Subcutaneous abdominal adipose tissue (tissue), 5 donors: ENCODE results near the gene KIF21B.

ENCODE experiments used
- H3K27ac ChIP-seq: one replicate; pipeline ENCODE4 v1.7.0; 2013; ENCODE audit warnings: low read depth, mild to moderate bottlenecking, inconsistent platforms, low read length, moderate library complexity
- H3K27me3 ChIP-seq, 5 donors: one replicate each; pipeline ENCODE4 v1.7.0; 2013; ENCODE audit warnings: low read length in 5 of 5, inconsistent platforms in 1 of 5; ENCODE audit not compliant: control insufficient read depth in 5 of 5, insufficient read depth in 4 of 5
- H3K36me3 ChIP-seq, 5 donors: one replicate each; pipeline ENCODE4 v1.7.0; 2013; ENCODE audit warnings: low read length in 5 of 5; ENCODE audit not compliant: control insufficient read depth in 5 of 5, insufficient read depth in 5 of 5
- H3K4me1 ChIP-seq, 5 donors: one replicate each; pipeline ENCODE4 v1.7.0; 2013; ENCODE audit warnings: low read length in 5 of 5, mild to moderate bottlenecking in 3 of 5, moderate library complexity in 1 of 5; ENCODE audit not compliant: control insufficient read depth in 5 of 5, insufficient read depth in 5 of 5
- H3K4me3 ChIP-seq, 5 donors: one replicate each; pipeline ENCODE4 v1.7.0; 2013; ENCODE audit warnings: low read length in 5 of 5, low read depth in 1 of 5
- H3K9ac ChIP-seq, 5 donors: one replicate each; pipeline ENCODE4 v1.7.0; 2013; ENCODE audit warnings: low read length in 5 of 5, mild to moderate bottlenecking in 4 of 5, moderate library complexity in 3 of 5
- H3K9me3 ChIP-seq, 5 donors: one replicate each; pipeline ENCODE4 v1.7.0; 2013; ENCODE audit warnings: low read length in 5 of 5; ENCODE audit not compliant: control insufficient read depth in 5 of 5
- donor health status: healthy.
- donor health status: healthy.
- donor health status: healthy.
- donor health status: healthy.
- donor health status: healthy.

KIF21B gene

GRCh38 chr1:201049248-201049831 lies 25.8 kb upstream of the KIF21B start:
- Histone ChIP-seq H3K27me3 (peaks cover 7 to 22% (median 14%) of the 10 kb centered on the region in 5 donors), H3K4me3 (no peak overlapping the region), H3K36me3 (no peaks in the 10 kb centered on the region), H3K9ac (no peak overlapping the region), H3K27ac (no peak overlapping the region), H3K4me1 (no peaks in the 10 kb centered on the region), H3K9me3 (no peaks in the 10 kb centered on the region)

DNA sequence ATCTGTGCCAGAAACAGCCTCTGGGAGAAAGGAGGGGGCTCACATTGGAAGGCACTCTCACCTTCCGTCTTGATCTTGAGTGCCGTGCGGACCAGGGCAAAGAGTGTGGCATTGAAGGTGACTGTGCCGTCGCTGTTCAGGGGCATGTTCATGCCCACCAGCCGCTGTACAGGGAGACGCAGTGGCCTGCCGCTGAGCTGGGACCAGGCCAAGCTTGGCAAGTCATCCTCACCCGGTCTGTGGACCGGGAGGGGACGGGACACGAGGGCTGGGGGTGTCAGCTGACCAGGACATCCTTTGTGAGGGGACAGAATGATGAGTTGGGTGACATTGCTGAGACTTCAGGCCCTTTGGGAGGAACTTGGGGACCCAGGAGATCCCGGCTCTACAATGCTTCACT lies 25.0 kb upstream of the KIF21B start:
- Histone ChIP-seq H3K9ac (no peak overlapping the region), H3K4me1 (no peaks in the 10 kb centered on the region)

DNA sequence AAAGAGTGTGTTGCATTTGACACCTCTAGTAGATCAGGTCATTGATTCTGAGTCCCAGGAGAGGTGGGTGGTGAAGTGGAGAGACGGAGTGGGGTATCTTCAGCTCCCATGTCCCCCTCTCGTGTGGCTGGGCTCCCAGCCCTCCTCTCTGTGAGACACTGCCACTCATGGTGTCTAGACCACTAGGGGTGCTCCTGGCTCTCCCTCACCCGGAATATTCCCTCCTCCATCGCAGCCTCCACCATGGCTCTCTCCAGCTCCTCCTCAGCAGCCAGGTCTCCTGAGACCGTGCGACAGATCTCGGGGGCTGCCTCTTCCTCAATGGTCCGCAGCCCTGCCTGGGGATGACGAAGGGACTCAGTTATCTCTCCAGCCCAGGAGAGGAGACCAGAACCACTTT lies 20.6 kb upstream of the KIF21B start:
- Histone ChIP-seq H3K4me1 (peaks cover 0 to 4% (median 0%) of the 10 kb centered on the region in 5 donors), H3K27me3 (peaks cover 0 to 12% (median 7%) of the 10 kb centered on the region in 5 donors), H3K9me3 (no peaks in the 10 kb centered on the region), H3K9ac (no peak overlapping the region), H3K36me3 (no peaks in the 10 kb centered on the region), H3K27ac (no peak overlapping the region), H3K4me3 (no peak overlapping the region)

More for the DNA sequence above, 25.0 kb upstream of the KIF21B start:
- no peak overlapping the region for H3K27ac ChIP-seq
- peaks cover 6 to 17% (median 15%) of the 10 kb centered on the region in 5 donors for H3K27me3 ChIP-seq
- no peaks in the 10 kb centered on the region for H3K36me3 ChIP-seq
- no peak overlapping the region for H3K4me3 ChIP-seq
- no peaks in the 10 kb centered on the region for H3K9me3 ChIP-seq

GRCh38 chr1:201042779-201043461 lies 19.4 kb upstream of the KIF21B start:
- peaks cover 0 to 4% (median 0%) of the 10 kb centered on the region in 5 donors for H3K4me1 ChIP-seq
- H3K9me3 ChIP-seq, result no peaks in the 10 kb centered on the region
- H3K27ac ChIP-seq, result no peak overlapping the region
- no peaks in the 10 kb centered on the region for H3K36me3 ChIP-seq
- H3K27me3 ChIP-seq, result peaks cover 0 to 5% (median 2%) of the 10 kb centered on the region in 5 donors
- H3K4me3 ChIP-seq, result no peak overlapping the region
- H3K9ac ChIP-seq, result no peak overlapping the region

GRCh38 chr1:201041011-201041410 lies 17.5 kb upstream of the KIF21B start:
- Histone ChIP-seq H3K9me3 (no peaks in the 10 kb centered on the region), H3K4me3 (no peak overlapping the region), H3K4me1 (peaks cover 0 to 4% (median 0%) of the 10 kb centered on the region in 5 donors), H3K27me3 (peaks cover 0 to 9% (median 4%) of the 10 kb centered on the region in 5 donors), H3K27ac (no peak overlapping the region), H3K36me3 (no peaks in the 10 kb centered on the region), H3K9ac (no peak overlapping the region)

DNA sequence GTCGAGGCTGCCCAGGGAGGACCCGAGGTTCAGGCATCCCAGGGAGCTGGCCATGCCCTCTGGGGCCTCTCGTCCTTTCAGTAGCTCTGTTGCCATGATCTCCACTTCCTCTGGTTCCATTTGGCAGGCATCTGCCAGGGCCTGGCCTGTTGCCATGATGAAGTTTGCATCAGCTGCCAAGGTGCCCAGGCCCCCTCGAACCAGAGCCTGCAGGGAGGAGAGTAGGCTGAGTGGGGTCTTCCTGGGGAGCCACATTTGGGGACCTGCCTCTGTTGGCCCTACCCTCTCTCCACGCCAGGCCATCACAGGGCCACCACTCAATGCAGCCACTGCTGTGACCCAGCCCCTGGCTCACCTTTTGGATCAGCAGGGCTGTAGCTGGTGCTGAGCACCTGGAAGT lies 16.4 kb upstream of the KIF21B start:
- peaks cover 0 to 10% (median 4%) of the 10 kb centered on the region in 5 donors for H3K27me3 ChIP-seq
- H3K9ac ChIP-seq, result no peak overlapping the region
- no peak overlapping the region for H3K4me3 ChIP-seq
- no peak overlapping the region for H3K27ac ChIP-seq
- peaks cover 0 to 4% (median 0%) of the 10 kb centered on the region in 5 donors for H3K4me1 ChIP-seq
- no peaks in the 10 kb centered on the region for H3K36me3 ChIP-seq
- no peaks in the 10 kb centered on the region for H3K9me3 ChIP-seq

GRCh38 chr1:201039418-201039817 lies 15.9 kb upstream of the KIF21B start:
- Histone ChIP-seq H3K27ac (no peak overlapping the region), H3K36me3 (no peaks in the 10 kb centered on the region), H3K9me3 (no peaks in the 10 kb centered on the region), H3K4me1 (peaks cover 0 to 4% (median 0%) of the 10 kb centered on the region in 5 donors), H3K27me3 (peaks cover 0 to 10% (median 4%) of the 10 kb centered on the region in 5 donors), H3K4me3 (no peak overlapping the region), H3K9ac (no peak overlapping the region)

DNA sequence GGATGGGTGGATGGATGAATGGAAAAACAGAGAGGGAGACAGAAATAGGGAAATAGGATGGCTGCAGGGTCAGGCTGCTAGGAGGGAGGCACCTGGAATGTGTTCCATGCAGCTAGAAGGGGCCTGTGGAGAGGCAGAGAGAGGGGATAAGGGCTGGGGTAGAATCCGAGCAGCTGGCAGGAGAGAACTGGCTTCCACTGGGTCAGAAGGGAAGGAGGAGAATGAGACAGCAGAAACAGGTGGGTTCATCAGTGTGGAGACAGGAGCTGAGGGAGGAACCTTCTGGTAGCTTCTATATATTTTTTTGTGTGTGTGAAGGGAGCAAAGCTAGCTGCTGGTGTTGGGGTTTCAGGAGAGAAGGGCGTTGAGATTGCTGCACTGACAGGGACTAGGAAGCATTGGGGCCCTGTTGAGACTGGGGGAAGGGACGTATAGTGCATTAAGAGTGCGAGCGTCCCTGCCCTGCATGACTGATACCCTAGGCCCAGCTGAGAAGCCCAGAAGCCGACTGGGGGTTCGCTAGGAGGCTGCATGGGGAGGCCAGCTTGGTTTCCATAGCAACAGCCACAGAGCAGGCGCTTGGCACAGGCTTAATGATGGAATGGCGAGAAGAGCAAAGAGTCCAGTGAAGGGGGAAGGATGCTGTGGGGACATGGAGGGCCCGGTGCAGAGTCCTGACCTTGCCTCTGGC lies 14.8 kb upstream of the KIF21B start:
- H3K9ac ChIP-seq, result no peak overlapping the region
- H3K4me3 ChIP-seq, result no peak overlapping the region

GRCh38 chr1:201036188-201036842 lies 12.8 kb upstream of the KIF21B start:
- no peak overlapping the region for H3K4me3 ChIP-seq
- no peak overlapping the region for H3K9ac ChIP-seq
- H3K27me3 ChIP-seq, result peaks cover 0 to 9% (median 4%) of the 10 kb centered on the region in 5 donors
- no peaks in the 10 kb centered on the region for H3K9me3 ChIP-seq
- no peak overlapping the region for H3K27ac ChIP-seq
- H3K4me1 ChIP-seq, result no peaks in the 10 kb centered on the region
- no peaks in the 10 kb centered on the region for H3K36me3 ChIP-seq

More for the DNA sequence above, 14.8 kb upstream of the KIF21B start:
- Histone ChIP-seq H3K27ac (no peak overlapping the region), H3K27me3 (peaks cover 0 to 9% (median 4%) of the 10 kb centered on the region in 5 donors), H3K9me3 (no peaks in the 10 kb centered on the region), H3K4me1 (peaks cover 0 to 4% (median 0%) of the 10 kb centered on the region in 5 donors), H3K36me3 (no peaks in the 10 kb centered on the region)
